Measurements from ENCODE around the gene SCML1.
A peak's percentile ranks its signal among the peaks of the same experiment; 100 is the strongest.
"Not testable (repeated sequence)": the region's sequence is repeated elsewhere in the genome, so short reads cannot be mapped to it uniquely, and the experiment has no call there.

Gene SCML1

GRCh38 chrX:17740137-17741122, 3.1 kb downstream of the SCML1 start:
- no peak for DNase-seq

GRCh38 chrX:17741123-17741511, 3.8 kb downstream of the SCML1 start:
- DNase-seq: no peak

- DNase-seq: no peak
Observed at GRCh38 chrX:17743913-17744312, 6.6 kb downstream of the SCML1 start.

- DNase-seq: no peak
Observed at GRCh38 chrX:17744896-17745523, 7.7 kb downstream of the SCML1 start.

- DNase-seq: no peak
Observed at GRCh38 chrX:17747692-17748091, 10.4 kb downstream of the SCML1 start.

- DNase-seq: no peak
Observed at GRCh38 chrX:17748684-17749083, 11.4 kb downstream of the SCML1 start.

- DNase-seq: no peak
Observed at GRCh38 chrX:17750436-17750835, 13.1 kb downstream of the SCML1 start.

GRCh38 chrX:17758382-17758781, 21.1 kb downstream of the SCML1 start:
- no peak for DNase-seq

GRCh38 chrX:17759990-17760389, 22.7 kb downstream of the SCML1 start:
- no peak for DNase-seq

- no peak for DNase-seq
Observed at GRCh38 chrX:17767734-17768133, 30.4 kb downstream of the SCML1 start.

GRCh38 chrX:17768997-17769396, 31.7 kb downstream of the SCML1 start:
- DNase-seq: no peak

GRCh38 chrX:17769701-17770269, 32.5 kb downstream of the SCML1 start:
- no peak for DNase-seq

- no peak for DNase-seq
Observed at GRCh38 chrX:17773221-17773876, 36.1 kb downstream of the SCML1 start.

GRCh38 chrX:17774053-17774452, 36.8 kb downstream of the SCML1 start:
- no peak for DNase-seq

GRCh38 chrX:17778997-17779396, 41.7 kb downstream of the SCML1 start:
- no peak for DNase-seq

- no peak for DNase-seq
Observed at GRCh38 chrX:17779434-17779833, 42.1 kb downstream of the SCML1 start.

- DNase-seq: not testable (repeated sequence)
Observed at GRCh38 chrX:17786554-17787347, 49.5 kb downstream of the SCML1 start.

- no peak for DNase-seq
Observed at GRCh38 chrX:17787557-17787956, 50.3 kb downstream of the SCML1 start.

- DNase-seq: peak; percentile 26
Observed at GRCh38 chrX:17788439-17788838, 51.1 kb downstream of the SCML1 start.

- DNase-seq: no peak
Observed at GRCh38 chrX:17788956-17789562, 51.8 kb downstream of the SCML1 start.

- no peak for DNase-seq
Observed at GRCh38 chrX:17792826-17793225, 55.5 kb downstream of the SCML1 start.

- no peak for DNase-seq
Observed at GRCh38 chrX:17798921-17799320, 61.6 kb downstream of the SCML1 start.

Measured in activated gamma-delta T cell treated with Interleukin-2 at 50 U/mL for 16 hours (primary cell).